ENCODE measurements around the gene RRAGD. TPM values are rescaled to one million over a fixed set of nuclear protein-coding genes. Genes with fewer than 3 reads are reported as not detected.

Gene RRAGD
- total RNA-seq, 1 donor from 2014 or later, result 62.9 TPM

DNA sequence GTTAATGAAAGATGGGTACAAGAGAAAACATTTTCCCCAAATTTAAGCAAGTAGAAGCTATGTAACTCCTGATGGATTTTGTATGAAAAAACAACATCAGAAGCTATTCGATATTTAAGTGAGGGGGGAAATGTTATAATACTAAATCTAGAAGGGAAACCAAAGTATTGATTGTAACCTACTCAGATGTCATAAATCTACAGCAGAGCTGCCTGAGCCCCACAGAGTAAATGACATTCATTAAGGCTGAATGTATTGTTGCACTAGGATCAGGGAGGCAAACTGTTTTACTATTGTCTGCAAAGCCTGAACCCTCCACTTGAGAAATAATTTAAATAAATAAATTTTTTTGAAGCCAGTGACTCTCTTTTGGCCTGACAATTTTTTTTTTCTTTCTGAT is 40.2 kb upstream of the RRAGD start:
- intact Hi-C loops (cut with DNase I), result no loop called here
- TF ChIP-seq, protein P1, sequence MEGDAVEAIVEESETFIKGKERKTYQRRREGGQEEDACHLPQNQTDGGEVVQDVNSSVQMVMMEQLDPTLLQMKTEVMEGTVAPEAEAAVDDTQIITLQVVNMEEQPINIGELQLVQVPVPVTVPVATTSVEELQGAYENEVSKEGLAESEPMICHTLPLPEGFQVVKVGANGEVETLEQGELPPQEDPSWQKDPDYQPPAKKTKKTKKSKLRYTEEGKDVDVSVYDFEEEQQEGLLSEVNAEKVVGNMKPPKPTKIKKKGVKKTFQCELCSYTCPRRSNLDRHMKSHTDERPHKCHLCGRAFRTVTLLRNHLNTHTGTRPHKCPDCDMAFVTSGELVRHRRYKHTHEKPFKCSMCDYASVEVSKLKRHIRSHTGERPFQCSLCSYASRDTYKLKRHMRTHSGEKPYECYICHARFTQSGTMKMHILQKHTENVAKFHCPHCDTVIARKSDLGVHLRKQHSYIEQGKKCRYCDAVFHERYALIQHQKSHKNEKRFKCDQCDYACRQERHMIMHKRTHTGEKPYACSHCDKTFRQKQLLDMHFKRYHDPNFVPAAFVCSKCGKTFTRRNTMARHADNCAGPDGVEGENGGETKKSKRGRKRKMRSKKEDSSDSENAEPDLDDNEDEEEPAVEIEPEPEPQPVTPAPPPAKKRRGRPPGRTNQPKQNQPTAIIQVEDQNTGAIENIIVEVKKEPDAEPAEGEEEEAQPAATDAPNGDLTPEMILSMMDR (IDR thresholded peaks at IDR 0.05), result no peak
- Histone ChIP-seq H3K4me1 (no peaks in the 10 kb centered on the region), H3K9me3 (no peaks in the 10 kb centered on the region), H3K27me3 (ENCODE audit: low read depth) (no peaks in the 10 kb centered on the region), H3K4me3 (no peak overlapping the region), H3K36me3 (no peaks in the 10 kb centered on the region), H3K27ac (no peak overlapping the region)
- no peak for DNase-seq
- ATAC-seq, result no peak

DNA sequence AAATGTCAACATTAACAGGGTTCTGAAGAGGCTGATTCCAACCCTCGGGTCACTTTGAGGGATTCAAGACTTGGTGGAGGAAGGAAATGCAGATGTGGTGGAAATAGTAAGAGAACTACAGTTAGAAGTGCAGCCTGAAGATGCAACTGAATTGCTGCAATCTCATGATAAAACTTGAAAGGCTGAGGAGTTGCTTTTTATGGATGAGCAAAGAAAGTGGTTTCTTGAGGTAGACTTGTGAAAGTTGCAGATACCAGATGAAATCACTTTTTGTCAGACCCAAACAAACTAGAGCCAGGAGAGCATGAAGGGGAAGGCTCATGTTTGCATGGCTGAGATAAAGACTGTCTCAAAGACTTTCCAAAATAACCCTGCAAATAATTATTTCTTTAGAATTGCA is 37.1 kb upstream of the RRAGD start:
- DNase-seq (no peak), ATAC-seq (no peak)
- TF ChIP-seq, protein P1 (IDR thresholded peaks at IDR 0.05), result no peak
- H3K27ac ChIP-seq, result no peak overlapping the region
- H3K36me3 ChIP-seq, result no peaks in the 10 kb centered on the region
- intact Hi-C loops (cut with DNase I), result no loop called here
- H3K9me3 ChIP-seq, result no peaks in the 10 kb centered on the region
- H3K4me1 ChIP-seq, result no peaks in the 10 kb centered on the region
- H3K4me3 ChIP-seq, result no peak overlapping the region
- H3K27me3 ChIP-seq (ENCODE audit: low read depth), result no peaks in the 10 kb centered on the region

DNA sequence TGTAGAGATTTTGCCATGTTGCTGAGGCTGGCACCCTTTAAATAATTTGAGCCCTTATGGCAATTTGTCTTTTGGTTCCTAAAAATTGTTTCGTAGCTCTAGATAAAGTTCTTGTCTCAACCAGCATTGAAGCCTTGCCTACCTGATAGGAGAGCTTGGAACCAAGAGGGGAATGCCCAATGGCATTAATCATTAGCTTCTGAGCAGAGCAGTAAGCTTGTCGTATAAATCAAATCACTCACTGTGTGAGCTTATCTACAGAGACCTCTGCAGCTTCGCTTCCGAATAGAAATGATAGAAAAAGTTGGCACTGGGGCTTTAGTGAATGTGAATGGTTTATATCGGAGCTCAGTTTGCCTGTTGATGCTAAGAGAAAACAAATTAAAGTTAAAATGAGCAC is 31.6 kb upstream of the RRAGD start:
- no peak for ATAC-seq
- DNase-seq, result no peak
- no peaks in the 10 kb centered on the region for H3K4me1 ChIP-seq
- intact Hi-C loops (cut with DNase I), result no loop called here
- TF ChIP-seq, protein P1 (IDR thresholded peaks at IDR 0.05), result no peak
- H3K4me3 ChIP-seq, result no peak overlapping the region
- no peaks in the 10 kb centered on the region for H3K27me3 ChIP-seq (ENCODE audit: low read depth)
- no peak overlapping the region for H3K27ac ChIP-seq
- no peaks in the 10 kb centered on the region for H3K36me3 ChIP-seq
- no peaks in the 10 kb centered on the region for H3K9me3 ChIP-seq

DNA sequence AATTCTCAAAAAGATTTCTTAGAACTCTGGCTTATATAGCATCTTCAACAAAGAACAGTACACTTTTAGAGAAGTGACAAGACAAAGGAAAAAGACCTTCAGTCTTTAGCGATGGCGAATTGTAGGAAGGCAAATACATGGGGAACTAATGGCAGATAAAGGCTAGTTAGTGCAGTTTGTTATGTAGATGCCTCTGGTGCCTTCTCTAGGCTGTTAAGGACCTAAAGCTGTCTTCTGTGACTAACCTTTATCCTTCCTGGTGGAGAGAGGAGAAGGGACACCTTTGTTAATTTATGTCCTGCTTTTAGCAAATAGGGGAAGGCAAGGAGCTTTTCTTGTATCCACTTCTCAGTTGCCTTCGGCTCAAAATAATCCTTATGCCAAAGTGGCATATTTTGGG is 28.1 kb upstream of the RRAGD start:
- Histone ChIP-seq H3K27me3 (ENCODE audit: low read depth) (no peaks in the 10 kb centered on the region), H3K9me3 (no peaks in the 10 kb centered on the region), H3K27ac (no peak overlapping the region), H3K4me1 (peaks cover 7% of the 10 kb centered on the region), H3K4me3 (no peak overlapping the region), H3K36me3 (no peaks in the 10 kb centered on the region)
- TF ChIP-seq, protein P1 (IDR thresholded peaks at IDR 0.05), result no peak
- no peak for ATAC-seq
- intact Hi-C loops (cut with DNase I), result no loop called here
- no peak for DNase-seq

DNA sequence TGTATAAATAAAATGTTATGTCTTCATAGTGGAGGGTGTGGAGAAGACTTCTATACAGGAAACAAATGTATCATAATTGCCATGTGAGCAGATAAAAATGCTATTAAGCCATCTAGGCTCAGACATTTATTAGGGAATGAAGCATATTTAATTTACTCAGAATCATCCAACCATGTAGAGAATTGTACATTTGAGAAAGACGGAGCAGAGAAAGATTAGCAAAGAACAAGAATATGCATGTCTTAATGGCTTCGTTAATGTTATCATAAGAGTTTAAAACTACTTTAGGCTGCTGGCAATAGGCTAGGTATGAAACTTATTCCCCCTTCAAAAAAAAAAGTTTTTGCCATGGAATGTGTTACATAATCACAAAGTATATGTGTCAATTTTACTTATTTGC is 26.9 kb upstream of the RRAGD start:
- Histone ChIP-seq H3K9me3 (no peaks in the 10 kb centered on the region), H3K27me3 (ENCODE audit: low read depth) (no peaks in the 10 kb centered on the region), H3K4me1 (peaks cover 12% of the 10 kb centered on the region), H3K27ac (no peak overlapping the region), H3K4me3 (no peak overlapping the region), H3K36me3 (no peaks in the 10 kb centered on the region)
- intact Hi-C loops (cut with DNase I), result loop anchor here (10.0 kb wide), 1 partner anchor 166 kb away; no protein-coding TSS in a partner anchor
- TF ChIP-seq, protein P1 (IDR thresholded peaks at IDR 0.05), result no peak
- ATAC-seq (no peak), DNase-seq (no peak)

DNA sequence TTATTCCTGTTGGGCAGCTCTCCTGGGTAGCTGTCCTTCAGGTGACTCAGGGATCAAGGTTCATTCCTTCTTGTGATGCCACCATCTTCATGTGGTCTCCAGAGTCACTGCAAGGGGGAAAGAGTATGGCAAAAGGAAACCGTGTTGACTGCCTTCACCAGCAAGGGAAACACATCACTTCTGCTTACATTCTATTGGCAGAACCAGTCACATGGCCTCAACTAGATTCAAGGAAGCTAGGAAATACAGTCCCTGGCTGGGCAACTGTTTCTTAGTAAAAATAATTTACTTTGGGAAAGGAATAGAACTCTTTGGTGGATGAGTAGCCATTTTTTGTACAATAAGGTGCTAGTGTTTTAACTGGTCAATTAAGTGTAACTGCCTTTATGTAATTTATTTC is 26.2 kb upstream of the RRAGD start:
- H3K27ac ChIP-seq, result no peak overlapping the region
- no peaks in the 10 kb centered on the region for H3K27me3 ChIP-seq (ENCODE audit: low read depth)
- no peaks in the 10 kb centered on the region for H3K36me3 ChIP-seq
- H3K4me3 ChIP-seq, result no peak overlapping the region
- TF ChIP-seq, protein P1 (IDR thresholded peaks at IDR 0.05), result no peak
- DNase-seq, result no peak
- intact Hi-C loops (cut with DNase I), result loop anchor here (10.0 kb wide), 1 partner anchor 167 kb away; no protein-coding TSS in a partner anchor
- H3K4me1 ChIP-seq, result peaks cover 19% of the 10 kb centered on the region
- no peak for ATAC-seq
- no peaks in the 10 kb centered on the region for H3K9me3 ChIP-seq
